Measurements from ENCODE around the gene PI4KB.

The PI4KB gene

GRCh38 chr1:151311589-151312331, 15.5 kb downstream of the PI4KB start:
- no peak for DNase-seq (ENCODE audit: low read depth)

GRCh38 chr1:151311011-151311410, 16.2 kb downstream of the PI4KB start:
- DNase-seq (ENCODE audit: low read depth), result no peak

- DNase-seq (ENCODE audit: low read depth), result no peak
These were observed 17.3 kb downstream of the PI4KB start for GRCh38 chr1:151309811-151310323.

GRCh38 chr1:151294742-151295462, 32.3 kb downstream of the PI4KB start:
- no peak for DNase-seq (ENCODE audit: low read depth)

GRCh38 chr1:151293093-151293492, 34.1 kb downstream of the PI4KB start:
- no peak for DNase-seq (ENCODE audit: low read depth)

- DNase-seq (ENCODE audit: low read depth), result no peak
These were observed 34.8 kb downstream of the PI4KB start for GRCh38 chr1:151292207-151293030.

- no peak for DNase-seq (ENCODE audit: low read depth)
These were observed 36.4 kb downstream of the PI4KB start for GRCh38 chr1:151290709-151291303.

- DNase-seq (ENCODE audit: low read depth), result no peak
These were observed 37.1 kb downstream of the PI4KB start for GRCh38 chr1:151289991-151290708.

- DNase-seq (ENCODE audit: low read depth), result no peak
These were observed 37.9 kb downstream of the PI4KB start for GRCh38 chr1:151289080-151289935.

GRCh38 chr1:151288502-151288901, 38.7 kb downstream of the PI4KB start:
- no peak for DNase-seq (ENCODE audit: low read depth)

GRCh38 chr1:151287767-151288500, 39.3 kb downstream of the PI4KB start:
- no peak for DNase-seq (ENCODE audit: low read depth)

- no peak for DNase-seq (ENCODE audit: low read depth)
These were observed 39.9 kb downstream of the PI4KB start for GRCh38 chr1:151287341-151287699.

- DNase-seq (ENCODE audit: low read depth), result no peak
These were observed 40.4 kb downstream of the PI4KB start for GRCh38 chr1:151286619-151287340.

GRCh38 chr1:151284013-151284577, 43.1 kb downstream of the PI4KB start:
- no peak for DNase-seq (ENCODE audit: low read depth)

GRCh38 chr1:151282883-151283725, 44.1 kb downstream of the PI4KB start:
- DNase-seq (ENCODE audit: low read depth), result peak; percentile 61

GRCh38 chr1:151281969-151282882, 45.0 kb downstream of the PI4KB start, which contains the start of gene ZNF687:
ZNF687 (plus strand) TSS chr1:151282299; CDS start chr1:151286292, 3,993 bp downstream.
- DNase-seq (ENCODE audit: low read depth), result peak; percentile 99

Data from CMK (cell line).